Panc1 (cell line): ENCODE data around the gene GSTM3. TPM values are rescaled to one million over a fixed set of nuclear protein-coding genes. Genes with fewer than 3 reads are reported as not detected.

ENCODE experiments used
- ATAC-seq: fragments of 200-7000 bp; cut with Tn5 transposase; 2 replicates; pipeline ENCODE4 v1.9.1; 2020; ENCODE audit warnings: mild to moderate bottlenecking, moderate library complexity
- BruUV-seq: library from RNA; stranded (reverse); fragments of 400-500 nt; replicated peaks from 2 replicates; lab custom pipeline; 2021; lab: Mats Ljungman, UMichigan
- CTCF ChIA-PET: fragments of 300-600 bp; sonication (Branson Sonifier 250); formaldehyde crosslinking; loops from one replicate; lab custom pipeline; 2022; ENCODE audit warnings: antibody characterized with exemption; lab: Charles Lee
- POLR2A ChIA-PET: fragments of 300-600 bp; sonication (Branson Sonifier 250); formaldehyde crosslinking; loops from one replicate; lab custom pipeline; 2022; ENCODE audit warnings: antibody characterized with exemption; lab: Charles Lee
- DNase-seq: peaks from one replicate; pipeline ENCODE4 v3.0.0-alpha.2; 2010; ENCODE audit warnings: low read depth, low spot score
- H3K27ac ChIP-seq: 2 replicates; pipeline ENCODE4 v1.5.1; 2011; ENCODE audit warnings: mild to moderate bottlenecking, low read length, inconsistent platforms
- H3K27me3 ChIP-seq: fragments of 200-500 bp; sonication (Bioruptor generic); 2 replicates; pipeline ENCODE4 v1.6.0; 2014; ENCODE audit warnings: low read length, inconsistent platforms; ENCODE audit not compliant: control insufficient read depth, insufficient read depth
- H3K36me3 ChIP-seq: fragments of 200-500 bp; sonication (Bioruptor generic); 2 replicates; pipeline ENCODE4 v1.5.1; 2014; ENCODE audit warnings: inconsistent platforms, mild to moderate bottlenecking, low read length, moderate library complexity; ENCODE audit not compliant: control insufficient read depth, insufficient read depth
- H3K4me1 ChIP-seq: 2 replicates; pipeline ENCODE4 v1.5.1; 2011; ENCODE audit warnings: inconsistent platforms, mild to moderate bottlenecking, low read length, moderate library complexity; ENCODE audit not compliant: control insufficient read depth, insufficient read depth
- H3K4me3 ChIP-seq, 2 experiments: 2 replicates each; pipeline ENCODE4 v1.5.1; 2011 to 2012; ENCODE audit warnings: low read depth in 2 of 2, low read length in 2 of 2, mild to moderate bottlenecking in 2 of 2, inconsistent platforms in 1 of 2, moderate library complexity in 1 of 2
- H3K9me3 ChIP-seq: fragments of 200-500 bp; sonication (Bioruptor generic); 2 replicates; pipeline ENCODE4 v1.5.1; 2014; ENCODE audit warnings: low read depth, mild to moderate bottlenecking, inconsistent platforms, low read length, moderate library complexity; ENCODE audit not compliant: control insufficient read depth, insufficient read depth
- CTCF ChIP-seq: fragments of 450-650 bp; IDR thresholded peaks from 2 replicates; pipeline ENCODE4 v1.5.1; 2017; ENCODE audit warnings: mild to moderate bottlenecking
- POLR2AphosphoS5 ChIP-seq: IDR thresholded peaks from 2 replicates; pipeline ENCODE4 v1.6.1; 2012; ENCODE audit warnings: mild to moderate bottlenecking, low read depth, low read length, moderate library complexity
- SIN3A ChIP-seq: IDR thresholded peaks from 2 replicates; pipeline ENCODE4 v1.6.1; 2012; ENCODE audit warnings: low read depth, mild to moderate bottlenecking, low read length, moderate library complexity, borderline replicate concordance; ENCODE audit not compliant: insufficient read depth
- TCF7L2 ChIP-seq: IDR thresholded peaks from 2 replicates; pipeline ENCODE4 v1.6.1; 2011; ENCODE audit warnings: mild to moderate bottlenecking, low read depth, low read length, inconsistent platforms
- in situ Hi-C: cut with HindIII; loops from 2 replicates; pipeline ENCODE4 v1.10.0; 2016; ENCODE audit warnings: low sequenced_read_pairs, low pct_unique_long_range_greater_than_20kb
- intact Hi-C: fragments of 100-400 bp; cut with micrococcal nuclease; formaldehyde crosslinking; loops from one replicate; pipeline ENCODE4 v1.10.0; 2022; ENCODE audit not compliant: unreplicated experiment
- total RNA-seq: library from RNA; stranded (reverse); gene quantifications from one replicate; pipeline ENCODE4 v1.2.1, GENCODE V29; 2021; ENCODE audit not compliant: unreplicated experiment
- TF ChIP-seq, protein P1 (sequence below), 2 experiments: IDR thresholded peaks; 2 replicates each; pipeline ENCODE4 v1.6.1; 2011 to 2012; ENCODE audit warnings: low read depth in 2 of 2, control low read depth in 1 of 2, low read length in 1 of 2, mild to moderate bottlenecking in 1 of 2, moderate library complexity in 1 of 2; ENCODE audit not compliant: insufficient read depth in 1 of 2

GSTM3 gene
- total RNA-seq, 1 experiment from 2014 or later = 93.1 TPM

DNA sequence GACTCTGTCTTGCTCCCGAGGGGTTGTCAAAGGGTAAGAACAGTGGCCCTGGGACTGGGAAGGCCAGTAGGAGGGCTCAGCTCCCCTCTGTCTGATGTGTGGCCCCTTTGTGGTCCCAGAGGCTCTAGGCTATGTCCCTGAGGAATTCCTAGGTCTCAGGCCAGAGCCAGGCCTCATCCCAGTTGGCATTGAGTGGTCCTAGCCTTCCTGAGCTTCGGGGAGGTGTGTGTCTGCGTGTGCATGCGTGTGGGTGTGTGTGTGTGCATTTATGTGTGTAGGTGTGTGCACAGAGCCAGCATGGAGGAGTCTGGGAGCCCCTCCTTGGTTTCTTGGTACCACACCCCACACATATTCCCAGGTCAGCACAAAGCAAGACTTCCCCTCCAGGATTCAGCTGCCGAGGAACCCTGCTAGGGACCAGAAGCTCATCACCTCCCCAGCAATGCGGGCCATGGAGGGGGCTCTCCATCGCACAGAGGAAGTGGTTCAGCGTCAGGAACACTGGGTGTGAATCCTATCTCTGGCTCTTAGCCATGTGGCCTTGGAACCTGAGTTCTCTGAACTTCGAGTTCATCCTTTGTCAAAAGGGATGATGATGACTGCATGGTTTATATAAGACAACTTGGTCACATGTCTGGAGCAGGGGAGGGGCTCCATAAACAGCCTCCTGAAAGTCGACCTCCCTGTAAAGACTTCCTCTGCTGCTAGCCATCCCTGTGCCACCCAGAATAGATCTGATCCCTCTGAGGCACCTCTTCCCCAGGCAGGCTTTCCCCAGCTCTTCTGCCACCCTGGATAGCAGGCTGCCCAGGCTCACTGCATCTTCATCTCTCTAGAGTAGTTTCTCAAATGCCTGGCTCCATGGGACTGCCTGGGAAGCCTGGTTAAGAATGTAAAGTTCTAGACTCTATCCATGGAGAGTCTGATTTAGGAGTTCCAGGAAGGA, 31.1 kb upstream of the GSTM3 start:
- Histone ChIP-seq H3K4me3 (no peak overlapping the region), H3K27me3 (no peaks in the 10 kb centered on the region), H3K4me1 (peaks cover 13% of the 10 kb centered on the region), H3K27ac (no peak overlapping the region), H3K36me3 (no peaks in the 10 kb centered on the region), H3K9me3 (no peaks in the 10 kb centered on the region)
- DNase-seq (no peak), ATAC-seq (no peak)
- no TSS peak for BruUV-seq
- in situ Hi-C loops = no loop called here
- ChIA-PET CTCF (interaction anchor here (1.0 to 2.3 kb wide), 3 partner anchors 132 to 227 kb away, joined by 3 to 7 read pairs (median 4); no protein-coding TSS in a partner anchor), POLR2A (no interaction called here)
- TF ChIP-seq TCF7L2 (no peak), POLR2AphosphoS5 (no peak), SIN3A (no peak), CTCF (no peak)
- TF ChIP-seq, protein P1, sequence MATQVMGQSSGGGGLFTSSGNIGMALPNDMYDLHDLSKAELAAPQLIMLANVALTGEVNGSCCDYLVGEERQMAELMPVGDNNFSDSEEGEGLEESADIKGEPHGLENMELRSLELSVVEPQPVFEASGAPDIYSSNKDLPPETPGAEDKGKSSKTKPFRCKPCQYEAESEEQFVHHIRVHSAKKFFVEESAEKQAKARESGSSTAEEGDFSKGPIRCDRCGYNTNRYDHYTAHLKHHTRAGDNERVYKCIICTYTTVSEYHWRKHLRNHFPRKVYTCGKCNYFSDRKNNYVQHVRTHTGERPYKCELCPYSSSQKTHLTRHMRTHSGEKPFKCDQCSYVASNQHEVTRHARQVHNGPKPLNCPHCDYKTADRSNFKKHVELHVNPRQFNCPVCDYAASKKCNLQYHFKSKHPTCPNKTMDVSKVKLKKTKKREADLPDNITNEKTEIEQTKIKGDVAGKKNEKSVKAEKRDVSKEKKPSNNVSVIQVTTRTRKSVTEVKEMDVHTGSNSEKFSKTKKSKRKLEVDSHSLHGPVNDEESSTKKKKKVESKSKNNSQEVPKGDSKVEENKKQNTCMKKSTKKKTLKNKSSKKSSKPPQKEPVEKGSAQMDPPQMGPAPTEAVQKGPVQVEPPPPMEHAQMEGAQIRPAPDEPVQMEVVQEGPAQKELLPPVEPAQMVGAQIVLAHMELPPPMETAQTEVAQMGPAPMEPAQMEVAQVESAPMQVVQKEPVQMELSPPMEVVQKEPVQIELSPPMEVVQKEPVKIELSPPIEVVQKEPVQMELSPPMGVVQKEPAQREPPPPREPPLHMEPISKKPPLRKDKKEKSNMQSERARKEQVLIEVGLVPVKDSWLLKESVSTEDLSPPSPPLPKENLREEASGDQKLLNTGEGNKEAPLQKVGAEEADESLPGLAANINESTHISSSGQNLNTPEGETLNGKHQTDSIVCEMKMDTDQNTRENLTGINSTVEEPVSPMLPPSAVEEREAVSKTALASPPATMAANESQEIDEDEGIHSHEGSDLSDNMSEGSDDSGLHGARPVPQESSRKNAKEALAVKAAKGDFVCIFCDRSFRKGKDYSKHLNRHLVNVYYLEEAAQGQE (IDR thresholded peaks at IDR 0.05; ENCODE audit: insufficient read depth in 1 of 2, low read depth in 2 of 2, low read length in 1 of 2) = no peak
- intact Hi-C loops = loop anchor here (2.0 to 5.0 kb wide), 2 partner anchors 129 to 225 kb away; partner anchors contain the start of gene GNAI3

DNA sequence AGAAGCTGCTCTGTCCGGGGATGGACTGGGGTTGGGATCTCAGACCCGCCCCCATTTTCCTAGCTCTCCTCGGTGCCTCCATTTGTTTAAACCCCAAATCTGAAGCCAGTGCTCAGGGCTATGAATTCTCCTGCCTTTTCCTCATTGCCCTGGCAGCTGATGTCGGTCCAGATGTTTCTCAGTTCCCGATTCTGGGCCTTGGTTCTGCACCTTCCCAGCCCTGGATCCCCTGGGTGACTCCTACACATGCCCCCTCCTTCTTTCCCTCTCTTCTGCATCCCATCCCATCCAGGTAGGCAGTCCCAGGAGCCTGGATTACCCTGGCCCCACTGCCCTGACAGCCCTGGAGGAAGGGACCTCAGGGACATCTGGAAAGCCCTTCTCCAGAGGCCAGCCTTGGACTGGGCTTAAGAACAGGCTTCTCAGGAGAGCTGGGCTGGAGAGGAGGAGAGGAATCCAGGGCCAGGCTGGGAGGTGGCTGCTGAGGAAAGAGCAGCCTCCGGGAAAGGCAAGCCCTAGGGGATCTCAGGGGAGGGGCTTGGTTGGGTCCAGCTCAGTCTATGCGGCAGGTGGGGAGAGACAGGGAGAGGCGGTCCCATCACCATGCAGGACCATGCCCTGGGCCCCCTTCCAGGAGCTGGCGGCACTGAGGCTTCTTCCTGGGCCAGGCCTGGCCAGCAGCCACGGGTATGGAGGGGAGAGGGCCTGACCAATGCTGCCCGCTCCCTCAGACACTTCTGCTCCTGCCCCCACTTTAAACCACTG, 29.7 kb upstream of the GSTM3 start:
- 0 out of 2 replicates have a peak, but pooled peaks cover 2% of the 10 kb centered on the region for H3K4me1 ChIP-seq
- ChIA-PET POLR2A (no interaction called here), CTCF (interaction anchor here (2.3 kb wide), 1 partner anchor 130 kb away, joined by 7 read pairs; no protein-coding TSS in a partner anchor)
- no peaks in the 10 kb centered on the region for H3K9me3 ChIP-seq
- H3K36me3 ChIP-seq = no peaks in the 10 kb centered on the region
- no peak for DNase-seq
- intact Hi-C loops (loop anchor here (5.0 kb wide), 1 partner anchor 223 kb away; the partner anchor contains the start of gene GNAI3), in situ Hi-C loops (no loop called here)
- H3K27me3 ChIP-seq = no peaks in the 10 kb centered on the region
- no peak overlapping the region for H3K27ac ChIP-seq
- TF ChIP-seq CTCF (no peak), POLR2AphosphoS5 (no peak), TCF7L2 (no peak), SIN3A (no peak)
- TF ChIP-seq, protein P1 (IDR thresholded peaks at IDR 0.05; ENCODE audit: insufficient read depth in 1 of 2, low read depth in 2 of 2, low read length in 1 of 2) = no peak
- BruUV-seq = no TSS peak
- no peak for ATAC-seq
- H3K4me3 ChIP-seq = no peak overlapping the region
